Measurements from ENCODE around the gene SNX32. TPM values are rescaled to one million over a fixed set of nuclear protein-coding genes. Genes with fewer than 3 reads are reported as not detected.

The SNX32 gene
- total RNA-seq, 1 experiment from 2014 or later: not detected

- DNase-seq (ENCODE audit: low spot score): peak; percentile 65
Measured at GRCh38 chr11:65899356-65900124, 65.8 kb downstream of the SNX32 start.

GRCh38 chr11:65900125-65900898, 66.5 kb downstream of the SNX32 start, which contains the start of gene FOSL1:
Gene FOSL1 (minus strand): TSS chr11:65900388. CDS start chr11:65900339, 49 bp downstream.
- peak; percentile 93 for DNase-seq (ENCODE audit: low spot score)

- DNase-seq (ENCODE audit: low spot score): no peak
Measured at GRCh38 chr11:65900899-65901180, 67.1 kb downstream of the SNX32 start.

DNA sequence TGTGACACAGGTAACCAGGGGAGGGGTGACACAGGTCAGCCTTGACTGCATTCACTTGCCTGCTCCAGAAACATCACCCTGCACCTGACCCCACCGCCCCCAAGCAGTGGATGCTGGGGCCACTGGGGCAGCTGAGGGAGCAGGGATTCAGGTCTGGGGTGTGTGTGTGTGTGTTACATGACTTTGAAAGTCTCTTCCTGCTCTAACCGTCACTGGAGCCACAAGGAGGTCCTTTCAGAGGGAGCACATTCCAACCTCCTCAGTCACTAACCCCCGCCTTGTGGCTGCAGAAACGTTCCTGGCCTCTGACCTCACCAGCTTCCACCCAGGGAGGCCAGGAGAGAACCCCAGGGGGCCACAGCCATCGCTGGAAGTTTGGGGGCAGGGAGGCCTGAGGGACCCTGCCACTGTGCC, 69.3 kb downstream of the SNX32 start:
- peak; percentile 90 for DNase-seq (ENCODE audit: low spot score)

Other genes with a start within 250 kb of the SNX32 start
- gene KCNK7, start 238.2 kb upstream of the SNX32 start, total RNA-seq (2014; rRNA removed; shearing (Covaris generic)): not detected in 2 replicates
- gene MAP3K11, start 219.7 kb upstream of the SNX32 start, total RNA-seq (2014; rRNA removed; shearing (Covaris generic)): 7.4 and 9.1 TPM in 2 replicates
- gene PCNX3, start 218.2 kb upstream of the SNX32 start, total RNA-seq (2014; rRNA removed; shearing (Covaris generic)): 11.7 TPM in 2 replicates
- gene SIPA1, start 195.9 kb upstream of the SNX32 start, total RNA-seq (2014; rRNA removed; shearing (Covaris generic)): 11.3 and 18.4 TPM in 2 replicates
- 26.3 and 48.1 TPM in 2 replicates for gene RELA, start 171.0 kb upstream of the SNX32 start, total RNA-seq (2014; rRNA removed; shearing (Covaris generic))
- gene KAT5, start 121.7 kb upstream of the SNX32 start, total RNA-seq (2014; rRNA removed; shearing (Covaris generic)): 39.1 and 45.1 TPM in 2 replicates
- gene RNASEH2C, start 113.2 kb upstream of the SNX32 start, total RNA-seq (2014; rRNA removed; shearing (Covaris generic)): 24.2 and 36.1 TPM in 2 replicates
- 4.6 and 6.1 TPM in 2 replicates for gene AP5B1, start 53.0 kb upstream of the SNX32 start, total RNA-seq (2014; rRNA removed; shearing (Covaris generic))
- not detected in 2 replicates for gene OVOL1, start 46.9 kb upstream of the SNX32 start, total RNA-seq (2014; rRNA removed; shearing (Covaris generic))
- gene CFL1, start 24.2 kb downstream of the SNX32 start, total RNA-seq (2014; rRNA removed; shearing (Covaris generic)): 1,250 and 1,621 TPM in 2 replicates
- 13.6 and 20.0 TPM in 2 replicates for gene MUS81, start 26.5 kb downstream of the SNX32 start, total RNA-seq (2014; rRNA removed; shearing (Covaris generic))
- gene EFEMP2, start 38.8 kb downstream of the SNX32 start, total RNA-seq (2014; rRNA removed; shearing (Covaris generic)): 0.33 and 3.9 TPM in 2 replicates
- not detected in 2 replicates for gene CTSW, start 45.9 kb downstream of the SNX32 start, total RNA-seq (2014; rRNA removed; shearing (Covaris generic))
- gene FIBP, start 54.5 kb downstream of the SNX32 start, total RNA-seq (2014; rRNA removed; shearing (Covaris generic)): 175 and 231 TPM in 2 replicates
- gene CCDC85B, start 56.7 kb downstream of the SNX32 start, total RNA-seq (2014; rRNA removed; shearing (Covaris generic)): 35.8 and 44.2 TPM in 2 replicates
- 12.9 and 18.0 TPM in 2 replicates for gene FOSL1, start 66.4 kb downstream of the SNX32 start, total RNA-seq (2014; rRNA removed; shearing (Covaris generic))
- 13.4 and 14.3 TPM in 2 replicates for gene C11orf68, start 85.1 kb downstream of the SNX32 start, total RNA-seq (2014; rRNA removed; shearing (Covaris generic))
- gene DRAP1, start 85.5 kb downstream of the SNX32 start, total RNA-seq (2014; rRNA removed; shearing (Covaris generic)): 181 and 235 TPM in 2 replicates
- not detected in 2 replicates for gene TSGA10IP, start 111.5 kb downstream of the SNX32 start, total RNA-seq (2014; rRNA removed; shearing (Covaris generic))
- 43.3 and 43.4 TPM in 2 replicates for gene SART1, start 127.8 kb downstream of the SNX32 start, total RNA-seq (2014; rRNA removed; shearing (Covaris generic))
- gene EIF1AD, start 168.2 kb downstream of the SNX32 start, total RNA-seq (2014; rRNA removed; shearing (Covaris generic)): 20.7 and 32.4 TPM in 2 replicates
- gene BANF1, start 168.5 kb downstream of the SNX32 start, total RNA-seq (2014; rRNA removed; shearing (Covaris generic)): 31.5 and 85.2 TPM in 2 replicates
- gene CST6, start 178.0 kb downstream of the SNX32 start, total RNA-seq (2014; rRNA removed; shearing (Covaris generic)): not detected in 2 replicates
- 2.6 and 4.6 TPM in 2 replicates for gene CATSPER1, start 192.5 kb downstream of the SNX32 start, total RNA-seq (2014; rRNA removed; shearing (Covaris generic))
- gene GAL3ST3, start 215.2 kb downstream of the SNX32 start, total RNA-seq (2014; rRNA removed; shearing (Covaris generic)): not detected in 2 replicates
- 135 and 140 TPM in 2 replicates for gene SF3B2, start 218.4 kb downstream of the SNX32 start, total RNA-seq (2014; rRNA removed; shearing (Covaris generic))
- gene PACS1, start 236.3 kb downstream of the SNX32 start, total RNA-seq (2014; rRNA removed; shearing (Covaris generic)): 7.6 and 8.9 TPM in 2 replicates